ENCODE measurements around the gene KLRD1. TPM values are rescaled to one million over a fixed set of nuclear protein-coding genes. Genes with fewer than 3 reads are reported as not detected.
"Not testable (repeated sequence)": the region's sequence is repeated elsewhere in the genome, so short reads cannot be mapped to it uniquely, and the experiment has no call there.

The KLRD1 gene
- total RNA-seq, 1 donor from 2014 or later, result 0.65 TPM

DNA sequence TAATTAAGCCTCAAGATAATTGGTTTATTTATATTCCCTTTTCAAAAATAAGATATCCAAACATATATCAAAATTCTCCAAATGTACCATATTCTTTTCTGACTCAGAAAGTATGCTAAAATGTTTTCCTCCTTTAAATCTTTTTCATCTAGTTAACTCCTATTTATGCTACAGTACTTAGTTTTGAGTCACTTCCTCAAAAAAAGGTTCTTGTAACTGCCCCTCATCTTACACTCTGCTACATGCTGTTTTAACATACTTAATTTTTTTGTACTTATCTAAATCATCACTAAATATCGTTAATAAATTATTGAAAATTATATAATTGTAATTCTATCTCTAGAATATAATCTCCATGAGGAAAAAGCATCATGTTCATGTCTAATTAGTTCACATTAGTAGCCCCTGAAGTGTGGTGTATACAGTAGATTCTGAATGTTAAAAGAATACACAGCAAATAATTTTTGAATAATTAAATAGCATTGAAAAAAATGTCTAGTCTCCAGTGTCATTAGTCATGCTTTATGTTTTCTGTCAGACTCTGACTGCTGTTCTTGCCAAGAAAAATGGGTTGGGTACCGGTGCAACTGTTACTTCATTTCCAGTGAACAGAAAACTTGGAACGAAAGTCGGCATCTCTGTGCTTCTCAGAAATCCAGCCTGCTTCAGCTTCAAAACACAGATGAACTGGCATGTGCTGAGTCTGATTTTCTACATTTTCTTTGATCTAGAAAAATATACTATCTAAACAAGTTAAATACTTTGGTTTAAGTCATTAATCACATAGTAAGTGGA lies 3.5 kb downstream of the KLRD1 start:
- no peak for DNase-seq (ENCODE audit: low spot score in 2 of 2, unreplicated experiment in 2 of 2)
- no peaks in the 10 kb centered on the region for H3K27me3 Mint-ChIP-seq (ENCODE audit: low read depth)
- no peak overlapping the region for H3K27ac Mint-ChIP-seq
- H3K4me1 Mint-ChIP-seq, result no peaks in the 10 kb centered on the region
- no peaks in the 10 kb centered on the region for H3K9me3 Mint-ChIP-seq
- no peaks in the 10 kb centered on the region for H3K36me3 Mint-ChIP-seq
- H3K4me3 Mint-ChIP-seq, result no peak overlapping the region
- TF ChIP-seq, protein P1, sequence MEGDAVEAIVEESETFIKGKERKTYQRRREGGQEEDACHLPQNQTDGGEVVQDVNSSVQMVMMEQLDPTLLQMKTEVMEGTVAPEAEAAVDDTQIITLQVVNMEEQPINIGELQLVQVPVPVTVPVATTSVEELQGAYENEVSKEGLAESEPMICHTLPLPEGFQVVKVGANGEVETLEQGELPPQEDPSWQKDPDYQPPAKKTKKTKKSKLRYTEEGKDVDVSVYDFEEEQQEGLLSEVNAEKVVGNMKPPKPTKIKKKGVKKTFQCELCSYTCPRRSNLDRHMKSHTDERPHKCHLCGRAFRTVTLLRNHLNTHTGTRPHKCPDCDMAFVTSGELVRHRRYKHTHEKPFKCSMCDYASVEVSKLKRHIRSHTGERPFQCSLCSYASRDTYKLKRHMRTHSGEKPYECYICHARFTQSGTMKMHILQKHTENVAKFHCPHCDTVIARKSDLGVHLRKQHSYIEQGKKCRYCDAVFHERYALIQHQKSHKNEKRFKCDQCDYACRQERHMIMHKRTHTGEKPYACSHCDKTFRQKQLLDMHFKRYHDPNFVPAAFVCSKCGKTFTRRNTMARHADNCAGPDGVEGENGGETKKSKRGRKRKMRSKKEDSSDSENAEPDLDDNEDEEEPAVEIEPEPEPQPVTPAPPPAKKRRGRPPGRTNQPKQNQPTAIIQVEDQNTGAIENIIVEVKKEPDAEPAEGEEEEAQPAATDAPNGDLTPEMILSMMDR (IDR thresholded peaks at IDR 0.05; ENCODE audit: unreplicated experiment), result no peak

DNA sequence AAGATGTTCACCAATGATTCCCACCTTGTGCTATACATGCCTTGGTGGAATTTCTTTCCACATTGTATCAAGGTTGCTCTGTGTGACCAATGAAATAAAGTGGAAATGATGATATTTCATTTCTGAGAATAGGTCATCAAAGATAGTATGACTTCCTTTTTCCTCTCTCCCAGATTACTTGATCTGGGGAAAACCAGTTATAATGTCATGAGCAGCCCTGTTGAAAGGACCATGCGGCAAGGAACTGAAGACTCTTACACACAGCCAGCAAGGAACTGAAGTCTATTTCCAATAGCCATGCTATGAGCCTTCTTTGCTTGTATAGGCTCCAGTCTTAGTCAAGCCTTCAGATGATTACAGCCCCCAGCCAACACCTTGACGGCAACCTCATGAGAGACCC lies 11.7 kb downstream of the KLRD1 start:
- H3K36me3 Mint-ChIP-seq, result no peaks in the 10 kb centered on the region
- no peaks in the 10 kb centered on the region for H3K27me3 Mint-ChIP-seq (ENCODE audit: low read depth)

GRCh38 chr12:10320643-10321042 lies 13.0 kb downstream of the KLRD1 start:
- TF ChIP-seq, protein P1 (IDR thresholded peaks at IDR 0.05; ENCODE audit: unreplicated experiment), result no peak
- H3K9me3 Mint-ChIP-seq, result peaks cover 14% of the 10 kb centered on the region
- no peak for DNase-seq (ENCODE audit: low spot score in 2 of 2, unreplicated experiment in 2 of 2)
- H3K27ac Mint-ChIP-seq, result no peak overlapping the region
- H3K27me3 Mint-ChIP-seq (ENCODE audit: low read depth), result no peaks in the 10 kb centered on the region
- no peaks in the 10 kb centered on the region for H3K4me1 Mint-ChIP-seq
- H3K4me3 Mint-ChIP-seq, result no peak overlapping the region
- no peaks in the 10 kb centered on the region for H3K36me3 Mint-ChIP-seq

More for the DNA sequence above, 11.7 kb downstream of the KLRD1 start:
- TF ChIP-seq, protein P1 (IDR thresholded peaks at IDR 0.05; ENCODE audit: unreplicated experiment), result no peak
- H3K4me1 Mint-ChIP-seq, result no peaks in the 10 kb centered on the region
- H3K9me3 Mint-ChIP-seq, result peaks cover 9% of the 10 kb centered on the region
- no peak overlapping the region for H3K4me3 Mint-ChIP-seq
- no peak for DNase-seq (ENCODE audit: low spot score in 2 of 2, unreplicated experiment in 2 of 2)
- H3K27ac Mint-ChIP-seq, result no peak overlapping the region

- not testable (repeated sequence) for H3K4me3 Mint-ChIP-seq; H3K36me3 Mint-ChIP-seq; DNase-seq (ENCODE audit: low spot score in 2 of 2, unreplicated experiment in 2 of 2); H3K27ac Mint-ChIP-seq; H3K4me1 Mint-ChIP-seq; H3K27me3 Mint-ChIP-seq (ENCODE audit: low read depth)
- H3K9me3 Mint-ChIP-seq, result peaks cover 24% of the 10 kb centered on the region
Observed at GRCh38 chr12:10328691-10329090, 21.0 kb downstream of the KLRD1 start.

- Mint-ChIP-seq H3K27me3 (ENCODE audit: low read depth) (no peaks in the 10 kb centered on the region), H3K4me3 (no peak overlapping the region)
- TF ChIP-seq, protein P1 (IDR thresholded peaks at IDR 0.05; ENCODE audit: unreplicated experiment), result no peak
Observed at GRCh38 chr12:10331642-10332239, 24.1 kb downstream of the KLRD1 start.

DNA sequence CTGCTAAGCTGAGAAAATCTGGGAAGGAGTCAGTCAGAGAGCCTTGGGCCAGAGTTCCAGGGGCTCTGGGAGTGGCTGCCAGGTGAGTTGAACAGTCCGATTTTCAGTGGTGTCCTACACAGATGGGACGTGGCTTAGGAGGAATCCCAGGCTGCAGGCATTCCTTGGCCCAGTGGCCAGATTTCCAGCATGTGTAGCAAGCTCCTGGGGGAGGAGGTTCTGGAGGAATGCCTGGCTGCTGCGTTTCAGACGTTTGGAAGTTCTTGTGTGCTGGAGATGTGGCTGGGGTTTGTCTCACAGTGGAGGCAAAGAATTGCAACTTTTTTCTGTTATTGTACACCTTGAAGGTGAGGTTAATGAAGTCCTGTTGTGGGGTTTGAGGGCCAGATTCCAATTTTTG lies 28.5 kb downstream of the KLRD1 start:
- not testable (repeated sequence) for H3K27ac Mint-ChIP-seq; H3K4me3 Mint-ChIP-seq; H3K36me3 Mint-ChIP-seq; H3K4me1 Mint-ChIP-seq; H3K27me3 Mint-ChIP-seq (ENCODE audit: low read depth); DNase-seq (ENCODE audit: low spot score in 2 of 2, unreplicated experiment in 2 of 2); H3K9me3 Mint-ChIP-seq

More at GRCh38 chr12:10331642-10332239, 24.1 kb downstream of the KLRD1 start:
- Mint-ChIP-seq H3K27ac (no peak overlapping the region), H3K4me1 (no peaks in the 10 kb centered on the region), H3K36me3 (no peaks in the 10 kb centered on the region), H3K9me3 (peaks cover 5% of the 10 kb centered on the region)
- no peak for DNase-seq (ENCODE audit: low spot score in 2 of 2, unreplicated experiment in 2 of 2)

DNA sequence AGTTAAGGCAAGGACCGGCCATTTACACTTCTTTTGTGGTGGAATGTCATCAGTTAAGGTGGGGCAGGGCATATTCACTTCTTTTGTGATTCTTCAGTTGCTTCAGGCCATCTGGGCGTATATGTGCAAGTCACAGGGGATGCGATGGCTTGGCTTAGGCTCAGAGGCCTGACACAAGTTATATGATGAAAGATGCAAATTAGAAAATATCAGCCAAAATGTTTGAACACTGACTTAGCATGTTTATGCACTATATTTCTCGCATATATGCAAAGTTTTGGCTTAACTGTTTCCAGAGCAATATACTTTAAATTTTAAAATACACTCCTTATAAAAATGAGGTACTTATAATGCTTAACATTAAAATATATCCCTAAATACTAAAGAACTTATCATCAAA lies 30.8 kb downstream of the KLRD1 start:
- H3K4me3 Mint-ChIP-seq; H3K36me3 Mint-ChIP-seq; DNase-seq (ENCODE audit: low spot score in 2 of 2, unreplicated experiment in 2 of 2); H3K4me1 Mint-ChIP-seq; H3K27ac Mint-ChIP-seq; H3K27me3 Mint-ChIP-seq (ENCODE audit: low read depth): not testable (repeated sequence)
- H3K9me3 Mint-ChIP-seq, result peaks cover 14% of the 10 kb centered on the region
